Sigmoid colon (tissue), 4 donors: ENCODE measurements around the gene SPATA13.

Source experiments
- POLR2A ChIP-seq, 2 donors: fragments of 450-650 bp; IDR thresholded peaks; one replicate each; pipeline ENCODE4 v1.6.1; 2016; ENCODE audit warnings: antibody characterized with exemption in 2 of 2, mild to moderate bottlenecking in 2 of 2, moderate library complexity in 2 of 2
- POLR2AphosphoS5 ChIP-seq, 4 donors: sonication (generic); formaldehyde crosslinking; IDR thresholded peaks; one replicate each; pipeline ENCODE4 v1.6.1; 2017; ENCODE audit warnings: antibody characterized with exemption in 4 of 4
- TF ChIP-seq, protein P1 (sequence below), 4 experiments: fragments of 450-650 bp in 3 of 4; fragments of 200-600 bp in 1 of 4; IDR thresholded peaks; one replicate each; pipeline ENCODE4 v1.5.1; 2016 to 2019; ENCODE audit warnings: antibody characterized with exemption in 4 of 4, mild to moderate bottlenecking in 3 of 4, moderate library complexity in 2 of 4

GRCh38 chr13:24261566-24261965 lies 101.0 kb downstream of the SPATA13 start:
- TF ChIP-seq, protein P1, sequence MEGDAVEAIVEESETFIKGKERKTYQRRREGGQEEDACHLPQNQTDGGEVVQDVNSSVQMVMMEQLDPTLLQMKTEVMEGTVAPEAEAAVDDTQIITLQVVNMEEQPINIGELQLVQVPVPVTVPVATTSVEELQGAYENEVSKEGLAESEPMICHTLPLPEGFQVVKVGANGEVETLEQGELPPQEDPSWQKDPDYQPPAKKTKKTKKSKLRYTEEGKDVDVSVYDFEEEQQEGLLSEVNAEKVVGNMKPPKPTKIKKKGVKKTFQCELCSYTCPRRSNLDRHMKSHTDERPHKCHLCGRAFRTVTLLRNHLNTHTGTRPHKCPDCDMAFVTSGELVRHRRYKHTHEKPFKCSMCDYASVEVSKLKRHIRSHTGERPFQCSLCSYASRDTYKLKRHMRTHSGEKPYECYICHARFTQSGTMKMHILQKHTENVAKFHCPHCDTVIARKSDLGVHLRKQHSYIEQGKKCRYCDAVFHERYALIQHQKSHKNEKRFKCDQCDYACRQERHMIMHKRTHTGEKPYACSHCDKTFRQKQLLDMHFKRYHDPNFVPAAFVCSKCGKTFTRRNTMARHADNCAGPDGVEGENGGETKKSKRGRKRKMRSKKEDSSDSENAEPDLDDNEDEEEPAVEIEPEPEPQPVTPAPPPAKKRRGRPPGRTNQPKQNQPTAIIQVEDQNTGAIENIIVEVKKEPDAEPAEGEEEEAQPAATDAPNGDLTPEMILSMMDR (IDR thresholded peaks at IDR 0.05), result no peak
- no peak for TF ChIP-seq POLR2A (IDR thresholded peaks at IDR 0.05)
- no peak for TF ChIP-seq POLR2AphosphoS5 (IDR thresholded peaks at IDR 0.05)
